Measurements from ENCODE around the gene TMEM81.
A peak's percentile ranks its signal among the peaks of the same experiment; 100 is the strongest.

Gene TMEM81

DNA sequence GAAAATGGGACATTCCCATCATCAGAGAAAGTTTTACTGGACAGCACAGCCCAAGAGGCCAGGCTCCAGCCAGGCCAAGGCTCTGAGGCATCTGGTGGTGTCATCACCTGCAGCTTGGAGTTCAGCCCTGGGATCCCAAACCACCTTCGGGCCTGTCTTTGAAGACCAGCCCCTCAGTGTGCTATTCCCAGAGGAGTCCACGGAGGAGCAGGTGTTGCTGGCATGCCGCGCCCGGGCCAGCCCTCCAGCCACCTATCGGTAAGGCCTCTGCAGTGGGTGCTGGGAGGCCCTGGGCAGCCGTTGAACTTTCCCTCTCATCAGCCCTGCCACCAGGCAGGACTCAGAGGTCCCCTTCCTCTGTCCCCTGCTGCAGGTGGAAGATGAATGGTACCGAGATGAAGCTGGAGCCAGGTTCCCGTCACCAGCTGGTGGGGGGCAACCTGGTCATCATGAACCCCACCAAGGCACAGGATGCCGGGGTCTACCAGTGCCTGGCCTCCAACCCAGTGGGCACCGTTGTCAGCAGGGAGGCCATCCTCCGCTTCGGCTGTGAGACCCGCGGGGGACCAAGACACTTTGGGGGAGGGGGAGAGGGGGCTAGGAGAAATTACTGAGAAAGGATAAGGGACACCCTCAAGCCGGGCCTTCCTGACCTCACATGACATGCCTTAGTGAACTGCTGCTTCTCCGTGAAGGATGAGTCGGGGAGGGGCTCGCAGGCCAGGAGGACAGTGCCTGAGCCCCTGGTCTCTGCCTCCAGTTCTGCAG is 26.3 kb downstream of the TMEM81 start:
- DNase-seq = no peak

DNA sequence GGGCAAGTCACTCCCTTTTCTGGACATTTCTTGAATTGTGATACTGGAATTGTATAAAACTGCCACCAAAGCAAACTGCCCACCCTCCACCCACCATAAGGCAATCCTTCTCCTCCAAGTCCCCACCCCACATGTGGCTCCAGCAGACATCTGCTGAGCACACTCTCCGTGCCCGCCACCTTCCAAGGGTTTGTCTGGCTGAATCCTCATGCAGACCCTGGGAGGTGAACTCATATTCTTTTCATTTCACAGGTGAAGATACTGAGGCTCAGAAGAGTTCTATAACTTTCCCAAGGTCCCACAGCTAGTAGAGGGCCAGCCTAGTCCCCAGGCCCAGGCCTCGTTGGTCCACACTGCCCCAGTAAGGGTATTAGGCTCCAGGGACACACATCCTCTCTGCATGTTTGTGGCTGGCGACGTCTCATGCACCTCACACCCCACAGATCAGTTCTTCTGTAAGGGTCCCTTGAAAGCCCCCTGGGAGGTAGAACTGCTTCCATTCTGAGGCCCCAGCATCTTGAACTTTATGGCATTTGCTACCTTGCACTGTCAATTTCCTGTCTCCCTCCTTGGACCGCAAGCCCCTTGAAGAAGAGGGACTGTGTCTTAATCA is 27.2 kb downstream of the TMEM81 start:
- no peak for DNase-seq

DNA sequence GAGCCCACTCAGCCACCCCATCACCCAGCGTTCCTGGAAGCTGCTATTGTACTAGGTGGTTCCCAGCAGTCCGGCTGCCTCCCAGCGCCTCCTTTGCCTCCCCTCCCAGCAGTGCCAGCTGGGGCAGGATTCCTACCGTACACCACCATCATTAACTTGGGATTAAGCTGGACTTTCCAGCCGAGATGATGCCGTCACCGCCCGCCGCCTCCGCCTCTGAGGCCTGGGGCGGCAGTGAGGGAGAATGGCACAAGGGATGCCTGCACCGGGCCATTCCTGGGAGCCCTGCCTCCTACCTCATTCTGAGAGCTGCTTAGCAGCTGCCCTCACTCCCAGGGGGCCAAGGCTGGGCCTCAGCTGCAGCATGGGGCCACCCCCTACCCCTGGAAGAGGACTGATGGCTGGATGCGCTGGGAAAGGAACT is 28.1 kb downstream of the TMEM81 start:
- DNase-seq = no peak

DNA sequence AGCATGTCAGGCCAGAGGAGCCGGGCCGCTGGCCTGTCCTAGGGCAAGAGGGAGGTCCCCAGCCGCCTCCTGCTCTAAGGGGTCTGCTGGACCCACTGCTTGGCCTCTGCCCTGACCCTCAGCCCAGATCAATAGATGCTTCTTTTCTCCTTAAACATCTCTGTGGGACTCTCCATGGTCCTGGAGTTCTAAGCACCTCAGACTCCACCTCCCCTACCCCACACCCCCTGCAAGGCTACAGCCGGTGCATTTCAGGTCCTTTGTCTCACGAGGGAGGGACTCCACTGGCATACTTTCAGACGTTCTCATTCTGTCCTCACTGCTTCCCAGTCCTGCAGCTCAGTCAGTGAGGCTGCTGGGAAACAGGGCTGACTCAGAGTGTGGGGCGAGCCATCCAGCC is 30.2 kb downstream of the TMEM81 start:
- no peak for DNase-seq

DNA sequence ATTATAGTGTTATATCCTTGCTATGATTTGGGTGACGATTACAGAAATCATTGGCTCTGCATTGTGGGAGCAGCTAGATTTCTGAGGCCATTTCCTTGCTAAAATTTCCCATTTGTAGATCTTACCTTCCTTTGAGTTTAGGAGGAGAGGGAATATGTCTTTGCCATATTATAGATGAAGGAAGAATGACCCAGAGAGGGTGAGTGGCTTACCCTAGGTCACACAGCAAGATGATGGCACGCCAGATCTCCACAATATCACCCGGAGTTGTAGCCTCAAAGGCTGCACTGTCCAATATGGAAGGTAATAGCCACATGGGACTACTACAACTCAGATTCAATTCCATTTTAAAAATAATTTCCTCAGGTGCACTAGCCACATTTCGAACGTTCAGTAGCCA is 31.0 kb downstream of the TMEM81 start:
- no peak for DNase-seq

DNA sequence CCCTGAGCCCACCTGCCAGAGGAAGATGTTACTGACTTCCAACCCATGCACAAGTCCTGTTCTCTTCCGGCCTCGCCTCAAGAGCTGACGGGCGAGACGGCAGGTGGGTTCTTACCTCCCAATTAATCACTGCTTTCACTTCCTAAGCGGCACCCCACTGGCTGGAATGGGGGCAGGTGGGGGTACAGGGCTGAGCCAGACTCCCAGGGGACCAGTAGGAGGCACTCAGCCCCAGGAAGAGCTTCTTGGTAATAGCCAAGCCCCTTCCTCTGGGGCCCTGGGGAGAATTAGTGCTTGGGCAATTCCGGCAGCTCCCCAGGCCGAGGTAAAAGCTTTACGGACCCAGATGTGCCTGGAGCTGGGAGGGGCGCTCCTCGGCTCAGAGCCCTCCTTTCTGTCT is 31.6 kb downstream of the TMEM81 start:
- DNase-seq = no peak

DNA sequence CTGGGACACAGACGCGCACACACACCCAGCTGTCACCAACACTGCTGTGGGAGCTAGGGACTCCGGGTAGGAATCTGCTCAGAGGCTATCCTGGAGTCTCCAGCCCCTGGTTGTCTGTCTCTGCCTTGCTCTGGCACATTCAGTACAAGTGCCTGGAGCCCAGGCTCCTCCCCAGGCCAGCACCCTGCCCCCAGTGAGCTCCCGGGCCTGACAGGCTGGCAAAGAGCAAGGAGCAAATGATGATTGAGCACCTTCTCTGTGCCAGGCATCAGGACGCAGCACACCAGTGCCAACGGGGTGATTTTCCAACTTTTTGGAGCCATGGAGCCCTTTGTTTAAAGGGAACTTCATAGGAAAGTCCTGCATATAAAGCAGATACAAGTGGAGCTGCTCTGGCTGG is 34.8 kb downstream of the TMEM81 start:
- DNase-seq = no peak

DNA sequence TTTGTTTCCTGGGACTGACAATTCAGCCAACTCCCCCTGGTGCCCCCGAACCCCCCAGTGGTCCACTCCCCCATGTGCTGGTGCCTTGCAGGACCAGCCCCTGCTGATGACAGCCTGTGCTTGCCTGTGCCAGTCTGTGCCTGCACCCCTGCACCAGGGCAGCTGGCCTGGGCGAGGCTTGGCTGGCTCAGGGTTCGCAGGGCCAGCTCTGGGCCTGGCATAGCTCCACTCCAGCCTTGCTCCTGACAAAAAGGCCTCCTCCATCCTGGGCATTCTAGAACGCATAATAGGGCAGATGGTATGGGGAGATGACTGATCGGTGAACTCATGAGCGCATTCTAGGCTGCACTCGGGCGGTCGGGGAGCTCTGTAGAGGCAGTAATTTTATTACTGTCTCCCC is 35.9 kb downstream of the TMEM81 start:
- DNase-seq = no peak

DNA sequence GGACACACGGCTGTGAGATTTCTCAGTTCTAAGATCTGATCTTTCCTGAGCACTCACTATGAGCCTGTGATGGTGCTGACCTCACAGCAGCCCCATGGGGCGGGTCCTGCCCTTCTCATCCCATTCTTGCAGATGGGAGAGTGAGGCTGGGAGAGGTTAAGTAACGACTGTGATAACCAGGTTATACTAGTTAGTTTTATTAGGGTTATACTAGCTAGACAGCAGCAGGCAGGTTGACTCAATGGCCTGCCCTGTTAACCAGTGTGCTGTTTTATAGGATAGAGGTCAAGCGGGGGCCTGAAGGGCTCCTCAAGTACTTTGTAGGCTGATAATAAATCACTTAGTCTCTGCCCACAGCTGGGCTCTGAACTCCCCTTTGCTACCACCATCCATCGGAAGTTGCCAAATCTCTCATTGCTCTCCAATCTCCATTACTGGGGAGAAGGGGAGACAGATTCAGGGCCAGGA is 36.5 kb downstream of the TMEM81 start:
- DNase-seq = no peak

DNA sequence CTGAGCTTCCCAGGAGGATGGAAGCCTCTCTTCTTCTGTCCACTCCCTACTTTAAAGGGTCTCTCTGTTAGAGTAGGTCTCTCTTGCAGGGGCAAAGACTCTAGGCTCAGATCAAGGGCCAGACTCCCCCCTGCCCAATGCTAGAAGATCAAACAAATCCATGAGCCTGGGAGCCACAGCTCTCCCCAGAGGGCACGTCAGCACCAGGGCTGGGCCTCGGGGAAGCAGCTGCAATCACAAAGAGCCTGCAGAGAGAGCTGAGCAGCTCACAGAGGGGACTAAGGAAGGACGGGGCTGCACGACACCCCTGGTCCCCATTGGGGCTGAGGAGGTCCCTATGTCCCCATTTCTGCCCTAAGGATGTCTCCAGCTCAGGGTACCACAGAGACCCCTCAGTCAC is 37.4 kb downstream of the TMEM81 start:
- DNase-seq = no peak

DNA sequence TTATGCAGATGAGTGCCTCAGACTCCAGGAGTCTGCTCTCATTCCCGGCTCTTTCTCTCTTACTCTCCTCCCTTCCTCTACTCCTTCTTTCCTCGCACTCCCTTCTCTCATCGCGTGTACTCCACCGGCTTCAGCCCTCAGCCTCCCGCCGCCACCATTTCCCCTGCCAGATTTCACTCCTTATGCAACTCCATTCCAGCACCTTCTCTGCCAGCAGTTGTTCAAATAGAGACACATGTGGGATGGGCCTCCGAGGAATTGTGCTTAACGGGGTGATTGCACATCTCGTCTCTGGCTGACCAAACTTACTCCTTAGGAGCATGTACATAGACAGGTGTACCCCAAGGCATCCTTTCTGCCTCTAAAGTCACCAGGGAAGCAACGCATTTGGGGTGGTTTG is 39.1 kb downstream of the TMEM81 start:
- DNase-seq = no peak

DNA sequence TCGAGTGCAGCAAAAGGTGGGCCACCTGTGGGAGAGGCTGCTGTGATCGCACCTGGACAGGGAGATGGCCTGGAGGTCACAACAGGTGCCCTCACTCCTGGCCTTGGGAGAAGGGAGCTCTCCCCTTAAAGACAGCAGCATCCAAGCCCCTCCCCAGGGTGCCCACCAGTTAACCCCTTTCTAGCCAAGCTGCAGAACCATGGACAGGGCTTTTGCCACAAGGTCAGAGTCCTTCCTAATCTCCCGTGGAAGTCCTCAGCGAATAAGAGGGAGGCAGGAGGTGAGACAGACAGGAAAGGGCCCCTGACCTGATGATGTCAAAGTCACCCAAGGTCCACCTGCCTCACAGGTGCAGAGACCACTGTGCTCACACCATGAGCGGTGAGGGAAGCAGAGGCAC is 39.5 kb downstream of the TMEM81 start:
- no peak for DNase-seq

DNA sequence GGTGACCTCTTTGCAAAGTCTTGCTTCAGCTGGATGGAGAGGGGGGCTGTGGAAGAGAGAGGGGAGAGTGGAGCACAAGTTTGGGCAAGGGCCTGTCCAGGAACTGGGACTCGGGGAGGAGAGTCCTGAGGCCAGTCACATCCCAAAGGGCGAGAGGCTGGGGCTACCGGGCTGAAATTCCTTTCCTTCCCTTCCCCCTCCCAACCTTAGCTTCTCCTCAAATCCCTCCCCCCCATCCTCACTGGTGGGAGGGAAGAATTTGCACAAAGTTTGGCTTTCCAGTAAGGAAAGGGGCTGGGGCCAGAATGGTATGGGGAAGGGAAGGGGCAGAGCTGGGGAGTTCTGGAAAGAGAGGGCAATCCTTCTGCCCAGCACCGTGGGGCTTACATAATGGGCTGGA is 40.4 kb downstream of the TMEM81 start:
- DNase-seq = no peak

DNA sequence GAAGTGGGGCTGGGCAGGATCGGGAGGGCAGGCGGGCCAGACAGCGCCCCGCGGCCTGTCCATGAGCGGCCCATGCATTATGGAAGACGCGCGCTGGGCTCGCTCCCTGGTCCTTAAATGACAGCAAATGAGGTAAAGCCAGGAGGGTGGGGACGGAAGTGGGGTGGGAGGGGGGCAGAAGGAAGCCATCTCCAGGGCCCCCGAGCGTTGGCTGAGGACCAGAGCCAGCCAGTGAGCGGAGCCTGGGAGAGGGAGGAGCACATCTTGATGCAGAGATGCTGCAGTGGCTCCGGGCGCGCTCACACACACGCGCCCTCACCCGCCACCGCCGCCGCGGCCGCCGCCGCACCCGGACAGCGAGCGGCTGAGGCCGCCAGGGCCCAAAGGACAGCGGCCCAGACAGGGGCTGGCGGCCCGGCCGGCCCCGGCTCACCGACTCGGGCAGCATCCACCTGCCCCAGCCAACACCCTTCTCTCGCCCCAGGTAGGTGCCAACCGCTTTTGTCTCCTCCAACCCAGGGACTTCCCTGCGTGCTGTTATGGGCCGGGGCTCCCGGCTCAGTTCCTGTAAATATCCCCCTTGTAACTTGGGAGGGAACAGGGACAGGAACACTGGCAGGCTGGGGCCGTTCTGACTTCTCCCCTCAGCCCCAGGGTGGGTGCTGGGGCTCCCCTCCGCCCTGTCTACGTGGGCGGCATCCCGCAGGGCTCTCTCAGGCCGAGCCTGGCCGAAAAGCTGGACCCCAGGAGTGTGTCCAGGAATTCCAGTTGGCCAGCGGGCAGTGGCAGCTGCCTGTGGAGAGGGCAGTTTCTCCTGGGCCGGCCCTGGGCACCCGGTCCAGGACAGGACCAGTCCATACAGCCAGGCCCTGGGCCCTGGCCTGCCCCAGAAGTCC is 41.1 kb downstream of the TMEM81 start, which contains the start of gene CNTN2:
CNTN2 (plus strand) TSS at position 302 of the 896 bp plus-strand sequence. CDS start 9,974 bp downstream, outside the sequence.
- peak in 1 of 2 experiments; percentile 6 for DNase-seq

DNA sequence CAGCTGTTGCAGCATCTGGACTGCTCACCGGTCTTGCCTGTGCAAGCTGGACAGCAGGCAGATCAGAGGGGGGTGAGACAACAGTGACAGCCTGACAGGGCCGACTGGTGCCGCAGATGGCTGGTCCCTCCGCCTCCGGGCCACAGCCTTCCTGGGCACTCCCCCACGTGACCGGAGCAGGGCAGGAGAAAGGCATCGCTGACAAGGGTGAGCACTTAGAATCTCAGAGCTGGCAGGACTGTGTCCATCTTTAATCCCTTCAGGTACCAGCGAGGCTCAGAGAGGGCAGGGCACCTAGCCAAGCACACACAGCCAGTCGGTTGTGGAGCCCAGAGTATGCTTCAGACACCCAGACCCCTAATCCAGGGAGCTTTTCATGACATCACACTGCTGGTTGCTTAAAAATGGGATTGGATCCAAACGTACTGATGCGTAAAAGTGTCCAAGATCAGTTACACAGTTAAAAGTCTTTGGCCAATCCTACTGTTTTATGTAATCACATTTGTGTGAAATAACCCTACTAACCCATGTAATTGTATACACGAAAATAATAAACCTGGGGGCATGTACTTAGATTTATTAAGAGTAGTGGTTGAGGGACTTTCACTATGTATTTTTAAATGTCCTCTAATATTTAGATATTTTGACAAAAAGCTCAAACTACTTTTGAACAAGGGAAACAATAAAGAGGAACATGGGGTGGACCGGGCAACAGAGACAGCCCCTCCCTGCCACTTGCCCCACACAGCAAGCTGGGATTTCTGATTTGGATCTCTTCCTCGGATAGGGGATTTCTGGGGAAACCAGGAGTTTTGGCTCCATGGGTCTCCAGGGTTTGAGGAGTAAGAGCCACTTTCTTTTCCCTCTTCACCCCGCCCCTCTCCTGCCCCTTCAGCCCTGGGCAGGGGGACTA is 42.0 kb downstream of the TMEM81 start:
- no peak for DNase-seq

DNA sequence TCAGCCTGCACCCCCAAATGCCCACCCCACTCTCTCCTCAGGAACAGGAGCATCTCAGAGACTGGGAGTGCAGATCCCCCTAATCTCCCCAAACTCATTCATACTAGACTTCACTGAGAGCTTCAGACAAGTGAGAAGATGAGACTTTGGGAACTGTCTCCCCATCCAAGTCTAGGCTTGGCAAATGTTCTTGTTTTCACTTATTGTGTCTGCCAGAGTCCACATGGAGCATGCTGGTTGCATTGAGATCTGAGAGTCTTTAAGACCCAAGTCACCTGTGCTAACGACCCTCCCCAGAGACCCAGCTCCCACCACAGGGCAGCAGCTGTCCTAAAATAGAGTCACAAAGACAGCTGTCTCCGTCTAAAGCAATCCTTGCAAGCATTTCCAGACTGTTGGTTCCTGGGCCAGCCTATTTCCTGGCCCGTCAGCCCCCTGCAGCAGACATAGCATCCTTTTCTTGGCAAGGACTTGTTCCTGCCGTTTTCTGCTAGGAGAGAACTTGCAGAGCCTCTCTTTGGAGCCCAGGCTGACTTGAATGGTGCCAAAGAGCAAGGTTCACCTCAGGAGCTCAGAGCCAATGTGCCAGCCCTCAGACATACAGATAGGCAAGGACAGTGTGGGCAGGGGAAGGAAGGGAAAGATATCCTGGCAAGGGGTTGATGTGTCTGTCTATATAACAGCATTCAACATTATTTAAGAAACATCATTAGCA is 43.1 kb downstream of the TMEM81 start:
- DNase-seq = no peak

DNA sequence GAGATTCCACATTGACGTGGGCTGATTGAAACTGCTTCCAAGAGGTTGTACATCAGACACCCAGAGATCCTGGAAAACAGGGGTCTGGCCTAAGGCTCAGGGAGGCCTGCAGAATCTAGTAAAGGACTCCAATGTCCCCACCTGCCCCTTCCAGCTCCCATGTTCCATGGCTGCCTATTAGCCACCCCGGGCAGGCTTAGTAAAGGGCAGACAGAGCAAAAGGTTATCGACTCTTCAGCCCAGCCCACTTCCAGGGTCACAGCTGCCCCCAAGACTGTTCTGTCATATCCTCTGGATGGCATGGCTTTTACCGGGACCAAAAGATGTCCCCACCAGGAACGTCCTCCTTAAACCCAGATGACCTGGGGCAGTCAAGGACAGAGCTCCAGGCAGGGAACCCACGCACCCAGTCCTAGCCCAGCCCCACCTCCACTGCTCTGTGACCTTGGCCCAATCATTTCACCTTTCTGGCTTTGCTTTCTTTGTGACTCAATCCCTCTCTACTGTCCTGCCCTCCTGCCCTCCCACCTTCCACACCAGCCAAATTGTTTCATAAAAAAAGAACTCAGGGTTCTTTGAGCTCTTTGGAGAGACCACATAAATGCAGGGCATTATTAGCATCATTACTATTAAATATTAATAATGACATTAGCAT is 46.0 kb downstream of the TMEM81 start:
- DNase-seq = no peak

DNA sequence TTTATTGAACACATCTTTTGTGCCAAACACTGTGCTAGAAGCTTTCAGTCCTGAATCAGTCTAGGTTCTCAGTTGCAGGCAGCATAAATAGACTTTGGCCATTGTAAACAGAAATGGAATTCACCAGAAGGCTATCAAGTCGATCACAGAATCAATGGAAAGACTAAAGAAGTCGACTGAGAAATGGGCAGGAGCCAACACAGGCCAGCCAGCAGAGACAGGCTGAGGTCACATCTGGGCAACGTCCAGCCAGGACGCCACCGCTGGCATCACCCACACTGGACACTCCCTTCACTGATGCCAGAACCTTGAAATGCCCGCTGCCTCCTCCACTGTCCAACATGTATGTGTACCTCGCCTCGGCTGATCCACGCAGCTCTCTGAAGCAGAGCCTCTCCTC is 46.7 kb downstream of the TMEM81 start:
- DNase-seq = no peak
